Prostate gland (tissue), 2 donors: ENCODE measurements around the gene NOC4L. TPM values are rescaled to one million over a fixed set of nuclear protein-coding genes. Genes with fewer than 3 reads are reported as not detected.

Source experiments
- DNase-seq: peaks from one replicate; pipeline ENCODE4 v3.0.0-alpha.2; 2019; ENCODE audit warnings: low spot score
- H3K27ac ChIP-seq, 2 donors: fragments of 200-600 bp; sonication (generic); 2 replicates each; pipeline ENCODE4 v1.5.1; 2017 to 2019
- H3K27me3 ChIP-seq: fragments of 200-600 bp; sonication (generic); replicated peaks from 2 replicates; pipeline ENCODE4 v1.5.1; 2019; ENCODE audit not compliant: insufficient read depth
- H3K36me3 ChIP-seq, 2 donors: fragments of 200-600 bp; sonication (generic); 1 replicate in 1 of 2; 2 replicates in 1 of 2; pipeline versions ENCODE4 v1.5.1 to v1.8.1; 2017 to 2019
- H3K4me1 ChIP-seq: fragments of 200-600 bp; sonication (generic); replicated peaks from 2 replicates; pipeline ENCODE4 v1.5.1; 2019
- H3K4me3 ChIP-seq, 2 donors: fragments of 200-600 bp; sonication (generic); 2 replicates each; pipeline ENCODE4 v1.5.1; 2017 to 2019
- H3K9me3 ChIP-seq: fragments of 200-600 bp; sonication (generic); 2 replicates; pipeline ENCODE4 v1.5.1; 2017
- CTCF ChIP-seq, 4 experiments: fragments of 200-600 bp in 2 of 4; fragments of 450-650 bp in 2 of 4; sonication (generic) in 2 of 4; IDR thresholded peaks; 1 replicate in 3 of 4; 2 replicates in 1 of 4; pipeline ENCODE4 v1.5.1; 2016 to 2019; ENCODE audit warnings: antibody characterized with exemption in 4 of 4, mild to moderate bottlenecking in 2 of 4, moderate library complexity in 2 of 4
- POLR2A ChIP-seq: fragments of 450-650 bp; IDR thresholded peaks from one replicate; pipeline ENCODE4 v1.6.1; 2016; ENCODE audit warnings: antibody characterized with exemption, mild to moderate bottlenecking
- POLR2AphosphoS5 ChIP-seq: sonication (generic); formaldehyde crosslinking; IDR thresholded peaks from one replicate; pipeline ENCODE4 v1.6.1; 2017; ENCODE audit warnings: antibody characterized with exemption
- WGBS: methylation state at CpG from one replicate; pipeline ENCODE4 v1.1.5; 2018; 5-methylcytosine and 5-hydroxymethylcytosine counted together
- intact Hi-C: fragments of 100-400 bp; cut with DNase I; formaldehyde crosslinking; loops from one replicate; pipeline ENCODE4 v1.14.2; 2022
- total RNA-seq, 2 donors: library from RNA; depleted of rRNA; stranded (reverse); fragments of >200 nt; gene quantifications; one replicate each; pipeline ENCODE4 v1.1.0, GENCODE V29; 2016

Gene NOC4L
- total RNA-seq, result 10 to 100 TPM; 12.4 to 32.5 TPM

- intact Hi-C loops, result no loop called here
- Histone ChIP-seq H3K4me1 (peaks cover 14% of the 10 kb centered on the region), H3K4me3 (peak within 1 kb of the TSS; percentile 99), H3K36me3 (peaks cover 12 to 15% of the 10 kb centered on the region in 2 donors), H3K27ac (peak within 1 kb of the TSS; percentile 79 to 82), H3K27me3 (no peaks in the 10 kb centered on the region), H3K9me3 (no peaks in the 10 kb centered on the region)
- peak; percentile 92 for DNase-seq
- under 1% methylated on average over 70 of the region's 100 CpGs for WGBS
- TF ChIP-seq POLR2A, result peak; percentile 71
- TF ChIP-seq POLR2AphosphoS5, result peak; percentile 99
- TF ChIP-seq CTCF (IDR thresholded peaks at IDR 0.05), result peak in 2 of 4 experiments; percentile 21 to 49
Observed at GRCh38 chr12:132144115-132144809, at the start of gene NOC4L, which contains the start of gene DDX51. NOC4L (plus strand) TSS chr12:132144457; CDS start chr12:132144489, 32 bp downstream. DDX51 (minus strand) TSS chr12:132144319; CDS start chr12:132144296, 23 bp downstream.

GRCh38 chr12:132095520-132096409 is 48.5 kb upstream of the NOC4L start:
- Histone ChIP-seq H3K36me3 (no peaks in the 10 kb centered on the region), H3K4me3 (no peak overlapping the region), H3K27ac (no peak overlapping the region), H3K27me3 (no peaks in the 10 kb centered on the region), H3K4me1 (no peaks in the 10 kb centered on the region), H3K9me3 (no peaks in the 10 kb centered on the region)
- TF ChIP-seq CTCF (IDR thresholded peaks at IDR 0.05) (no peak), POLR2A (no peak), POLR2AphosphoS5 (no peak)
- WGBS, result 96% methylated on average over 11 of the region's 11 CpGs
- no peak for DNase-seq
- intact Hi-C loops, result no loop called here

- H3K9me3 ChIP-seq, result no peaks in the 10 kb centered on the region
- H3K36me3 ChIP-seq, result no peaks in the 10 kb centered on the region
- H3K4me1 ChIP-seq, result no peaks in the 10 kb centered on the region
- no peak overlapping the region for H3K27ac ChIP-seq
- DNase-seq, result no peak
- no peaks in the 10 kb centered on the region for H3K27me3 ChIP-seq
- H3K4me3 ChIP-seq, result no peak overlapping the region
- TF ChIP-seq CTCF (IDR thresholded peaks at IDR 0.05), result no peak
- no peak for TF ChIP-seq POLR2AphosphoS5
- TF ChIP-seq POLR2A, result no peak
- intact Hi-C loops, result no loop called here
- WGBS, result 93% methylated on average over 12 of the region's 12 CpGs
Observed at GRCh38 chr12:132099739-132100138, 44.5 kb upstream of the NOC4L start.

- no peaks in the 10 kb centered on the region for H3K9me3 ChIP-seq
- no peak overlapping the region for H3K4me3 ChIP-seq
- intact Hi-C loops, result no loop called here
- H3K4me1 ChIP-seq, result no peaks in the 10 kb centered on the region
- H3K36me3 ChIP-seq, result no peaks in the 10 kb centered on the region
- TF ChIP-seq CTCF (IDR thresholded peaks at IDR 0.05) (no peak), POLR2A (no peak), POLR2AphosphoS5 (no peak)
- no peak for DNase-seq
- 92% methylated on average over 13 of the region's 13 CpGs for WGBS
- H3K27ac ChIP-seq, result no peak overlapping the region
- no peaks in the 10 kb centered on the region for H3K27me3 ChIP-seq
Observed at GRCh38 chr12:132100306-132101065, 43.8 kb upstream of the NOC4L start.
